Right renal cortex interstitium (tissue), 3 donors: ENCODE measurements around the gene MYO3A. TPM values are rescaled to one million over a fixed set of nuclear protein-coding genes. Genes with fewer than 3 reads are reported as not detected.
"Not testable (repeated sequence)": the region's sequence is repeated elsewhere in the genome, so short reads cannot be mapped to it uniquely, and the experiment has no call there.

Experiments
- DNase-seq, 3 donors: peaks; one replicate each; pipeline ENCODE4 v3.0.0-alpha.2; 2013; ENCODE audit warnings: low read depth in 3 of 3, low spot score in 2 of 3
- polyA plus RNA-seq, 3 donors: library from polyadenylated mRNA; unstranded; fragments of 120-200 nt; gene quantifications; one replicate each; pipeline ENCODE4 v1.2.1, GENCODE V29; 2013; ENCODE audit not compliant: insufficient read length in 3 of 3

Gene MYO3A
- polyA plus RNA-seq, 3 donors: 5.8 to 6.4 (median 6.2) TPM

DNA sequence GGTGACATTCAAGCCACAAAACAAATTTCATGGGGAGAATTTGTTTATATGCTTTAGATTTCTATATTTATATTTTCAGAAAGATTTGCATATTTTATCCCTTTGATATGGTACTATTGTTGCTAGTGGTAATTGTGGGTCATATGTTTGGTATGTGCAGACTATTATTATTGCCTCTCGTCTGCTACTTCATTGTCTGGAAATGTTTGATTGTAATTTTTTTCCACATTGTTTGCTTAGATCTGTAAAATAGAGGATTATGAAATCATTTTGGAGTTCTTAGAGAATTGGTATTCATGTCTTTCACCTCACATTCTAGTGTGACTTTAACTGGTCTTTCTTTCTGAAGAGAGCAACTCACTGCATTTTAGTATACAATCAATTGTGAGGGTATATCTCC, 44.7 kb downstream of the MYO3A start:
- no peak for DNase-seq

DNA sequence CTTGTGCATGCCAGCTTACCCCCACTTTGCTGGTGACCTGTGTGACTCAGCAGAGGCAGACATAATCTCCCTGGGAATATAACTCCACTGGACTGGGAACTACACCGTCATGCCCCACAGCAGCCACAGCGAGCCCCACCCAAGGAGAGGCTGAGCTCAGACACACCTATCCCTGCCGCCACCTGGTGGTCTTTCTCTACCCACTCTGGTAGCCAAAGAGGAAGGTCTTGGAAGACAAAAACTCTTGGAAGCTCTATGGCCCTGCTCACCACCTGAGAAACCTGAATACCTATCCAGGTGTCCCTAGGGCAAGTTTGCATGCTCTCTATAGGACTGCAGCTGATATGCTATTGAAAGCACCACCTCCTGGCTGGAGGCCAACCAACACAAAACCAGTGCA, 48.1 kb downstream of the MYO3A start:
- DNase-seq: no peak

DNA sequence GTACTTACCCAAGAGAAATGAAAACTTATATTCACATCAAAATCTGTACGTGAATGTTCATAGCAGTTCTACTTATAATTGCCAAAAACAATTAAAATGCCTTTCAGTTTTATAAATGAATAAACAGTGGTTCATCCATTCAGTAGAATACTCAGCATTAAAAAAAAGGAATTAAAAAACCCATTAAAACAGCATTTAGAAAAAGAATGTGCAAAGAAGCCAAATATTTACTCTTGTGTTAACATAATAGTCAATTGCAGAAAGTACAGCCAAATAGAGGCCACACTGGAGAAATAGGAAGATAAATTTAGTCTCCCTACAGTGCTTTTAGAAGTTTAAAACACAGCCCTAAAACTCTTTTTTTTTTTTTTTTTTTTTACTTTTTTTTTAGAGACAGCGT, 54.6 kb downstream of the MYO3A start:
- no peak for DNase-seq

DNA sequence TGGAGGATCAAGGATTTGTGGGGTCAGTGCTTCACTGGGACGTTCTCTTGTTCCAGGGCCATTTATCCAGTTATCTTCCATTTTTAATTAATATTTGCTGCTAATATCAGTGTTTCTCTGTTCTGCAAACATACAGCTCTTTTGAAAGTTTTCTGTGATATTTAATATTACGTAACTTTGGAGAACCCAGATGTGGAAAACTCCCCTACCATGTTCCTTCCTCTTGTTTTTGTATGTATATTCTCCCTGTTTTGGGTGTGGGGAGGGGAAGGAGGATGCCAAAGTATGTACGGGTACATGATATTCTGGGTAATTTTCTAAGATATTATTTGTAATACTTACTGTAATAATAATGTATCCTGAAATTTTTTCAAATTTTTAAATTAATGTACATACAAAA, 55.9 kb downstream of the MYO3A start:
- DNase-seq: no peak

DNA sequence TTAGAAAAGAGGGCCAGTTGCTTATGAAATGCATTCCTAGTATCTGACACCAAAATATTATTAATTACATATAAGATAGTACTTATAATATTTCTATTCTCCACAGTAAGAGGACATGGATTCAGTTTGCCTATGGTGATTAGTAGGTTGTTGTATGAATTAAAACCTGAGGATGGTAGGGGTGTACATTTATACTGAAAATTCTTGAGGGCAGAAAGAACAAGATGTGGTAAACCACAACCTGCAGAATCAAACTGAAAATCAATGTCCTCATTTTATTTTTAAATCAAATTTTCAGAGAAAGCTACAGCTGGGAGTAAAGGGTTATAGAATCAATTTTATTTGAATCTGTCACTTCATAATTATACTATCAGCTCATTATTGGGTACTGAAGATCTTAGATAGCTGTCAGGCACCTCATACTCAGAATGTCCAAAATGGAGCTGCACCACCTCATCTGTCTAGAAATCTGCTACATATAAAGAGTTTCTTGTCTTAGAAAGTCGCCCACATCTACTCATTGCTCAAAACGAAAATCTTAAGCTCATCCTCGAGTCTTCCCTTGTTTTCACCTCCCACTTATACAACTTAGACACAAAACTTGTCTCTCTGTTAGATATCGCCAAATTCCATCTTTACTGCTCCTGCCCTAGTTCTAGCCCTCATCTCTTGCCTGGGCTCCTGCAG, 65.4 kb downstream of the MYO3A start:
- DNase-seq: no peak

DNA sequence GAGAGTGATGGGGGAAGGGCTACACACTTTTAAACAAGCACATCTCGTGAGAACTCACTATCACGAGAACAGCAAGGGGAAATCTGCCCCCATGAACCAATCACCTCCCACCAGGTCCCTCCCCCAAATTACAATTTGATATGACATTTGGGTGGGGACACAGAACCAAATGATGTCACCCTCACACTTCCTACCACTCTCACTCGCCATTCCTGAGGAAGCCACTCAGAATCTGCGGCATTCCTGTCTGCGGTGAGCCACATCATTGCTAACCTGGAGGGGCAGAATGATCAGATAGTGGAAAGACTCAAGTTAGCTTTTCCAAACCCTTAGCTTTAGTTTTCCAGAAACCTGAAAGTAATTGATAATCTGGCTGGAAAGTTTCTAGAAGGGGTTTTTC, 66.9 kb downstream of the MYO3A start:
- DNase-seq: no peak

DNA sequence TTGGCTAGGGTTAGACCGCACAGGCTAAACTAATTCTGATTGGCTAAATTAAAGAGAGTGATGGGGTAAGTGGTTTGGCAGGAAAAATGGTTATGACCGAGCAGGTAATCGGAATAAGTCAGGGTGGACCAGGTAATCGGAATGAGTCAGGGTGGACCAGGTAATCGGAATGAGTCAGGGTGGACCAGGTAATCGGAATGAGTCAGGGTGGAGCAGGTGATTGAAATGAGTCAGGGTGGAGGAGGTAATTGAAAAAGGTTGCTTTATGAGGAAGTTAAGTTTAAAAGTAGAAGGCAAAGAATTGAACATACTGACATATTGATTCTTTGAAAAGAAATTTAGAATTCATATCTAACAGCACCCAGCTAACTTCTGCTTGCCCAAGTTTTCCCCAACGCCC, 68.4 kb downstream of the MYO3A start:
- not testable (repeated sequence) for DNase-seq

DNA sequence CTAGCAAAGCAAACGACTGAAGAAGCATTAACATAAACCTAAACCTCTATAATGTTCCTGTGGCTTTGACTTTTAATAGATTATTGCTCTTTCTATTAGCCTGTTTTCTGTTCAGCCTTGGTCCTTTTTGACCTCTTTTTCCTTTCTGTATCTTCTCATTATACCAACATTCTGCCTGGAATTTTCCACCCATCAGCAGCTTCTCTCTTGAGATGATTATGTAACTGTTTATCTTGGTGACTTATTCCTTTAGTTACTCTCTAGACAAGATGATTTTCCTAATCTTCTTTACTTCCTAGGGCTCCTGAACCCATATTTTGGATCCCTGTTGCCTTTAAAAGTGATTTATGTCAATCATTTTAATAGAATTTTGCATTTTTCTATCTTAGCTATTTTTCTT, 81.1 kb downstream of the MYO3A start:
- DNase-seq: no peak

DNA sequence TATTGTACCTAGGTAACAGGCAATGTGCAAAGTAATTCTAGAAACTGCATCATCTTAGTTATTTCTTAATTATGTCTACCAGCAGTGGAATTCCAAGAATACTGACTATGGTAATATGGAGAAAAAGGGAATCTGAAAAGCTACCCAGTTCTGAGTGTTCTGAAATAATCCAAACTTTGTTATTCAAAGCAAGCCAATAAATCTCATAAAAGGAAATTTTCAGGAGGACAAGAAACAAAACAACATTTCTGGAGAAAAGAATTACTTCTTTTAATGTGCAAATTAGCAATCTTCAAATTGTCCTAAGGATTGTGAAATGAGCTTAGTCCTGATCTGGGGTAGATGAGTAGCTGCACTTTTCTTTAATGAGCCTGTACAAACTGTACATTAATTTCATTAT, 88.8 kb downstream of the MYO3A start:
- DNase-seq: no peak

DNA sequence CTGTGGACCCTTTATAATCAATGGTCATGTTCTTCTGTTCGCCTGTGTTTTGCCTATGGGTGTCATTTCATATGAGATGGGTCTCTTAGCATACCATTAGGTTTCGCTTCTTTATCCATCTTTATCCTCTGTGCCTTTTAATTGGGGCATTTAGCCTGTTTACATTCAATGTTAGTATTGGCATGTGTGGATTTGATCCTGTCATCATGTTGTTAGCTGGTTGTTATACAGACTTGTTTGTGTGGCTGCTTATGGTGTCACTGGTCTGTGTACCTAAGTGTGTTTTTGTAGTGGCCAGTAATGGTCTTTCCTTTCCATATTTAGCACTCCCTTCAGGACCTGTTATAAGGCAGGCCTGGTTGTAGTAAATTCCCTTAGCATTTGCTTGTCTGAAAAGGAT, 90.3 kb downstream of the MYO3A start:
- no peak for DNase-seq

DNA sequence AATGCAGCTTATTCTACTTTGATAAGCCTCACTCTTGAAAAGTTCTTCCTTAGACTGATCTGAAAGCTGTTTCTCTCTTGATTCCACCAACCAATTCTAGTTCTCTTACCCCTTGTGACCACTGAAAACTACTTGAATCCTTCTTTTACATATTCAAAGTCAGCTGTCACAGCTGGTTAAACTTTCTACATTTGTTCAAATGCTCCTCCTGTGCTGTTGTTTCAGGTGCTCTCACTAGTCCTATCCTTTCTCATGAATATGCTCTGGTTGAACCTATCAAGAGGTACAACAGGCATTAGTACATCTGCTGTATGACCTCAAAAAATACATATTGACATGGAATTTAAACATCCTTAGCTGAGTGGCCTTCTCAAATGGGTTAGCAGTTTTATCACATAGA, 91.5 kb downstream of the MYO3A start:
- DNase-seq: no peak

DNA sequence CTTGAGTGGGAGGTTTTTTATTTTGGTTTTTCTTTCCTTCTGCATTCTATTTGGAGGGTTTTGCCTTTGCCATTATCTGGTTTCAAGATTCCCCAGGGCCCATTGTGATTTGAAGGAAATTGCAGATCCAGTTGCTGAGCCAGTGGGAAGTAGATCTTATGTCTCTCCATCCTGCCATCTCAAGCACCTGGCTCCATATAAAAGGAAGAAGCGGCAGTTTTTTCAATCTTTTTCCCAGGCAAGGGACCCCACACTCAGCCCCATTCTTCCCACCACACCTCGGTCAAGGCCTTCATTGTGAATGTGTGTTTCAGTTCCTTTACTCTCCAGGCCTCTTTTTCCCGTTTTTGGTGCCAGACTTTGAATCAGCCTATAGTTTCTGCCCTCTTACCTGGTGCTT, 95.8 kb downstream of the MYO3A start:
- no peak for DNase-seq

DNA sequence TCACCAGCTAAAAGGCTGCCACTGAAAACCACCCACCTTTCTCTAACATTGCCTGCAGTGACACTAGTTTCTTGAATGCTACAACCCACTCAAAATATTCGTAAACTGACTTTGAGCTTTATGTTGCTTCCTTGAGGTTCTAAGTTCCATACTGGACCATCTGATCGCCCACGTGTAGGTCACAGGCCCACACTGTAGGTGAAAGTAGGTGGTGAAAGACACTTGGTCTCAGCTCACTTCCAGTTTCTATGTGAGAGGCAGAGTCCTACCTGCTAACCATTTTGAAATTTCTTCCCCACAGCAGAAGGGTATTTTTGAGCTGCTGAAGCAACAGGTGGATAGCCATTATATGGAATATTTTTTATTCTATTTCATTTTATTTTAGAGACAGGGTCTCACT, 97.3 kb downstream of the MYO3A start:
- DNase-seq: no peak

DNA sequence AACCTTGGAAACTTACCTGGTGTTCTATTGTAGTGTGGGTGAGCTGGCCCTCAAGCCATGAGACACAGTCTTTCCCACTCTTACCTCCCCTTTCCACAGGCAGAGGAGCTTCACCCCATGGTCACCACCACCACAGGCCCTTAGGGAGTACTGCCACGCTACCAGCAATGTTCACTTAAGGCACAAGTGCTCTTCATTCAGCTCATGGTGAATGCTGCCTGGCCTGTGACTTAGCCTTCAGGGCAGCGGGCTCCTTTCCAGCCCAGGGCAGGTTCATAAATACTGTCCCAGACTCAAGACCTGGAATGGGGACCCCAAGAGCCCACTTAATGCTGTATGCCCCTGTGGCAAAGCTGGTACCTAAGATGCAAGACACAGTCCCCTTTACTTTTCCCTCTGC, 109.4 kb downstream of the MYO3A start:
- no peak for DNase-seq

DNA sequence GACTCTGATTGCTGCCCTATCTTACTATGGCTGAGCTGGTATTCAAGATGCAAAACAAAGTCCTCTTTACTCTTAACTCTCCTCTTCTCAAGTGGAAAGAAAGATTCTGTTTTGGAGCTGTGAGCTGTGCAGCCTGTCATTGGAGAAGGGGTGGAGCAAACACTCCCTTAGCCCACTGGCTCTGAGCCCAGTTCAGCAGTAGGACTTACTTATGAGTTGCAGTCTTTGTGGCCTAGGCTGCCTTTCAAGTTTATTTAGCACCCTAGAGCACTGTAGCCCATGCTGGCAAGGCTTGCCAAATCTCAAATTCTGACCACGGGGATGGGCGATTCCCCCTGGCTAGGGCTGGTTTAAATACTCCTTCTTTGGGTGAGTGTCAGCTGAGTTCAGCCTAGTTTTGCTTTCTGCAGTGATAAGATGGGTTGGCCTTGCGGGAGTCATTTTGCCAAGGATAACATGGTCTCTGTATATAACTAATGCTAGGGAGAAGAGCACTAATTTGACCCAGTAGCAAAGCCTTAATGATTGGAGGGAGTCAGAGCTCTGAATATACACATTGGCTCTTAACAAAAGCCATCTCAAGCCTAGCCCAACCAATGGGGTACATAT, 110.2 kb downstream of the MYO3A start:
- DNase-seq: peak in 2 of 3 donors; percentile 7 to 10

DNA sequence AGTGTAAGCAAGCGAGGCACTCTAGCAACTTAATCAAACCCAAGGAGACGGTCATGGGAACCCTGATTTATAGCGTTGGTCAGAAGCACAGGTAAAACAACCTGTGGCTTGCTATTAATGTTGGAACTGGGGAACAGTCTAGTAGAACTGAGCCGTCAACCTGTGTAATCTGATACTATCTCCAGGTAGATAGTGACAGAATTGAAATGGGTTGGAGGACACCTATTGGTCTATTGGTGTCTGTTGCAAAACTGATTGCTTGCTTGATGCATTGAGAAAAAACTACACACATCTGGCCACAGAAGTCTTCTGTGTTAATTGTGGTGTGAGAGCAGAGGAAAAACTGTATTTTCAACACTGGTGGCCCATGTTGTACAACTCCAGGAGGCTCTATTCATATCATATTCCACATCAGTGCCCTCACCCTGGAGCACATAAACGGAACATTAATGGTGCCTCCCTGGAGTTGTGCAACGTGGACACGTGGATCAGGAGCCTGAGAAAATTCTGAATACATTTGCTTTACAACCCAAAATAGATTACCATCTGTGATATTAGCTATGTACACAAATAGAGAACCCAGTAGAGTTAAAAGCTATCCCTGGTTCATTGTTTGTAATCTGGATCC, 112.2 kb downstream of the MYO3A start:
- no peak for DNase-seq

DNA sequence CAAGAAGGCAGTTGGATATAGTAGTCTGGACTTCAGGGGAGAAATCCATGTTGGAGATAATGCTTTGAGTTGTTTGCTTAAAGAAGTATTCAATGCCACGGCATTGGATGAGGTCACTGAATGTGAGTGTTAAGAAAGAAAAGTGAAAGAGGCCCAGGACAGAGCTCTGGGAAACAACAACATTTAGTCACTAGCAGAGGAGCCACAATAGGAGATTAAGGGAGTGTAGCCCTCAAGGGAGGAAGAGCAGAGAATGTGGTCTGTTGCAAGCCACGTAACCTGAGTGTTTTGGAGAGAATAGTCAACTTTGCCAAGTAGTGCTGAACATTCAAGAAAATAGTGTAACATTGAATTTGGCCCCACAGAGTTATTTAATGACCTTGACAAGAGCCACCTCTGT, 114.7 kb downstream of the MYO3A start:
- no peak for DNase-seq

DNA sequence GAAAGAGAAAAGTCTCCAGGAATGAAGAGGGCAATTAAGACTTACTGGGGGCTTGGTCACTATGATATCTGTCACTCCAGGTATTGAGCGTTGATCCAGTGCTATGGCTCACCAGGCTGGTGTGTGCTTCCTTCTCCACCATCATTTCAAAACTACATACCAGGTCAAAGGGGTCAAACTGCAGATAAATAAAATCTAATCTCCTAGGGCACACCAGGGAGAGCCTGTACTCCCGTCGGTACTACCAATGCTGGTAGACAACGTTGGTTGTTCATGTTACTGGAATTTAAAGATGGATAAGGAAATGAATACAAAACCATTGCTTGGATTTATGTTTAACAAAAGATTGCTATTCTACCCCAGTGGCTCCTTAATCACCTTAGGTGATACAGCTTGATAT, 118.3 kb downstream of the MYO3A start:
- no peak for DNase-seq

DNA sequence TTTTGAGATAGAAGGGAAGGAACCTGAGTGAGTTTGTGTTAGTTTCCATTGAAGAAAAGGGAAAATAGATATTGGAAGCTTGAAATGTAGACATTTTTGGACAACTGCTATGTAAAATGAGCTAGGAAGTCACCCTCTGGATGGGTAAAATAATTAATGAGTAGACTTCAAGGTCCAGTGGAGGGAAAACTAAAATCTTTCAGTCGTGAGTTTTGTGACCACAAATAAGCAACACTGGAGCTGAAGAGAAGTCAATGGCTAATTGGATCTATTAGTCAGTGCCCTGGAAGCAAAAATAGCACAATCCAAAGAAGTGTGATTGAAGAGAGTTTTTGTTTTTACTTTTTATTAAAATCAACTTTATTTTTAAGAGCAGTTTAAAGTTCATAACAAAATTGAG, 123.4 kb downstream of the MYO3A start:
- DNase-seq: no peak

DNA sequence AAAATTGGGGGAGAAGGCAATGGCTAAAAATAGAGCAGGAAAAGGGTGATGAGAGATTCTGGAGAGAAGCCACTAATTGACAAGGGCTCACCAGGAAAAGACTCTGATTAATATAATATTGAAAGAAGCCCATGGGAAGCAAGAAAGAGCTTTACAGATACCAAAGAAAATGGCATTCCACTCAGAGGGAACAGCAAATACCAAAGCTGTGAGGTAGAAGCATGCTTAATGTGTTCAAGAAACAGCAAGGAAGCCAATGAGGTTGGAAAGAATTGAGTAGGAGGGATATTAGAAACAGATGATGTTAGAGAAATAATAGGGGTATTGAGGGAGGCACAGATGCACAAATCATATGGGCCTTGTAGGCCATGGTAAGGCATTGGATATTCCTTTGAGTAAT, 130.1 kb downstream of the MYO3A start:
- DNase-seq: no peak

DNA sequence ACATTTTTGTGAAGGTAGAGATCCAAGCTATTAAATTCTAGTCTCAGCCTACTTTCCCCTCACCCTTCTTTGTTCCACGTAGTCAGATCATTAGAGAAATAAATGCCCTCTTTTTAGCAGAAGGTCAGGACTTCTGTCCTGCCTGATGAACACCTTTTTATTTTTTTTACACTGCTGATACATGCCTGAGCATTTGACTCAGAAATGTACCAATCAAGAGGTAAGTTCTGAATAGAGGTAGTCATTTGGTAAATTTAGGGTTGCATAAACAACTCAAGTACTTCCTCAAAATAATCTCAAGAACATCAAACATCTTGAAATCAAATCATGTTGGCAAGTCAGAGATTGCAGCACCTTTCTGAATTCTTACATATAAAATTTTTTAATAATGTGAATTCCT, 133.7 kb downstream of the MYO3A start:
- DNase-seq: no peak

DNA sequence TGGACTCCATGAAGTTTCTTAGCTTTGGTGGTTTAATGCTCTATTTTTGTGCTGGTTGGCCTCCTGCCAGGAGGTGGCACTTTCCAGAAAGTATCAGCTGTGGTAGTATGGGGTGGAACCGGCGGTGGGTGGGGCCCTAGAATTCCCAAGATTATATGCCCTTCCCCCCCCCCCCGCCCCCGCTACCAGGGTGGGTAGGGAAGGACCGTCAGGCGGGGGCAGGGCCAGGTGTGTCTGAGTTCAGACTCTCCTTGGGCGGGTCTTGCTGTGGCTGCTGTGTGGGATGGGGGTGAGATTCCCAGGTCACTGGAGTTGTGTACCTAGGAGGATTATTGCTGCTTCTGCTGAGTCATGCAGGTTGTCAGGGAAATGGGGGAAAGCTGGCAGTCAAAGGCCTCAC, 146.9 kb downstream of the MYO3A start:
- not testable (repeated sequence) for DNase-seq
